Caki2 (cell line): ENCODE measurements around the gene PCDHA7. TPM values are rescaled to one million over a fixed set of nuclear protein-coding genes. Genes with fewer than 3 reads are reported as not detected.
A peak's percentile ranks its signal among the peaks of the same experiment; 100 is the strongest.
"Not testable (repeated sequence)": the region's sequence is repeated elsewhere in the genome, so short reads cannot be mapped to it uniquely, and the experiment has no call there.

Source experiments
- DNase-seq: peaks from one replicate; pipeline ENCODE4 v3.0.0-alpha.2; 2015; ENCODE audit warnings: low read depth
- in situ Hi-C: cut with HindIII; loops from 2 replicates; pipeline ENCODE4 v1.10.0; 2016; ENCODE audit warnings: low sequenced_read_pairs, low pct_unique_long_range_greater_than_20kb, mixed read lengths
- total RNA-seq: library from RNA; depleted of rRNA; stranded (reverse); fragments of >200 nt; shearing (Covaris generic); gene quantifications from 2 replicates; pipeline ENCODE4 v1.2.3, GENCODE V29; 2014; ENCODE audit warnings: low replicate concordance

PCDHA7 gene
- total RNA-seq, 1 experiment from 2014 or later: 0.10 TPM

- in situ Hi-C loops, DNase-seq: not testable (repeated sequence)
These were observed 25.7 kb upstream of the PCDHA7 start for GRCh38 chr5:140808241-140808888.

- no peak for DNase-seq
- in situ Hi-C loops: no loop called here
These were observed 25.2 kb upstream of the PCDHA7 start for GRCh38 chr5:140808889-140809291.

DNA sequence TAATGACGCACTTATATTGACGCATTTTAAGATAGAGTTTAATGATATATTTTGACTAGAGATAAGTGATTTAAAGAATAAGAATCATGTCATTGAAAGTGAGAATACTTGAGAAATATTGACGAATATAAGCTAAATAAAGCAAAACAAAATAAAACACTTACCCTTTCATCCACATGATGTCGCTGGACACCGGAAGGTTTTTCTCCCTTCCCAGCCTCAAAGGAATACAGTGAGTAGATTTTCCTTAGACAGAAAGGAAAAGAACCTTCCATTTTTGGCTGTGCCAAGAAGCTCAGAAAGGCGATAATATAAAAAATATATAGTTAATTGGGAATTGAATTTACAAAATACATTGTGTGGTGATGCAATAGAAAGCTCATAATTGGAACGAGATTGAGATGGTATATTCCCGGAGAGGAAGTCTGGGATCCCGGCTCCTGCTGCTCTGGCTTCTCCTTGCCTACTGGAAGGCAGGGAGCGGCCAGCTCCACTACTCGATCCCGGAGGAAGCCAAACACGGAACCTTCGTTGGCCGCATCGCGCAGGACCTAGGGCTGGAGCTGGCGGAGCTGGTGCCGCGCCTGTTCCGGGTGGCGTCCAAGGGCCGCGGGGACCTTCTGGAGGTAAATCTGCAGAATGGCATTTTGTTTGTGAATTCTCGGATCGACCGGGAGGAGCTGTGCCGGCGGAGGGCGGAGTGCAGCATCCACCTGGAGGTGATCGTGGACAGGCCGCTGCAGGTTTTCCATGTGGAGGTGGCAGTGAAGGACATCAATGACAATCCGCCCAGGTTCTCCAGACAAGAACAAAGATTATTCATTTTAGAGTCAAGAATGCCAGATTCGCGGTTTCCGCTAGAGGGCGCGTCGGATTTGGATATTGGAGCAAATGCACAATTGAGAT is 12.4 kb upstream of the PCDHA7 start, which contains the start of gene PCDHA5:
PCDHA5 (plus strand) TSS at position 239 of the 906 bp plus-strand sequence.
- in situ Hi-C loops: no loop called here
- DNase-seq: peak; percentile 61

DNA sequence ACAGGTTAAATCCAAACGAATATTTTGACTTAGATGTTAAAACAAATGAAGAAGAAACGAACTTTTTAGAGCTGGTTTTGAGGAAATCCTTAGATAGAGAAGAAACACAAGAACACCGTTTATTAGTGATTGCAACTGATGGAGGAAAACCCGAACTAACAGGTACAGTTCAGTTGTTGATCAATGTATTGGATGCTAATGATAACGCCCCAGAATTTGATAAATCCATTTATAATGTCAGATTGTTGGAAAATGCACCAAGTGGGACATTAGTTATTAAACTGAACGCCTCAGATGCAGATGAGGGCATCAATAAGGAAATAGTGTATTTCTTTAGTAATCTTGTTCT is 11.8 kb upstream of the PCDHA7 start:
- in situ Hi-C loops: no loop called here
- DNase-seq: no peak

GRCh38 chr5:140822969-140823368 is 11.1 kb upstream of the PCDHA7 start:
- DNase-seq, in situ Hi-C loops: not testable (repeated sequence)

GRCh38 chr5:140823475-140823874 is 10.6 kb upstream of the PCDHA7 start:
- in situ Hi-C loops: no loop called here
- no peak for DNase-seq

DNA sequence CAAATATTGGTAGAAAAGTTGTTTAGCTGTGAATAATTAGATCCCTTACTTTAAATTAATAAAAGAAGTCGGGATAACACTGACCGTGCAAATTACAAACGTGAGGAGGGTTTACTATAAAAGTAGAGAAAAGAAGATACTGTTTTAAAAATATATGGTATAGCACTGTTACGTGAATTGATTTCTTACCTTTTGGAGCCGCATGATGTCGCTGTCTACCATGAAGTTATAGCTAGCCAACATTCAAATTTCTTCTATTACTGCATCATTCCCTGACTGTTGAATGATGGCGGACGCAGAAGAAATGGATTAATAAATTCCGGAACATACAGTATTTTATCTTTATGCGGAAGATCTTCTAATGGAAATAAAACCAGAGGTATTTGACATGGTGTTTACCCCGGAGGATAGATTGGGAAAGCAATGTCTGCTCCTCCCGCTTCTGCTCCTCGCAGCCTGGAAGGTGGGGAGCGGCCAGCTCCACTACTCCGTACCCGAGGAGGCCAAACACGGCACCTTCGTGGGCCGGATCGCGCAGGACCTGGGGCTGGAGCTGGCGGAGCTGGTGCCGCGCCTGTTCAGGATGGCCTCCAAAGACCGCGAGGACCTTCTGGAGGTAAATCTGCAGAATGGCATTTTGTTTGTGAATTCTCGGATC is 6.2 kb upstream of the PCDHA7 start, which contains the start of gene PCDHA6:
PCDHA6 (plus strand) TSS at position 257 of the 658 bp plus-strand sequence; CDS start at position 389, 132 bp downstream.
- in situ Hi-C loops: no loop called here
- DNase-seq: no peak

DNA sequence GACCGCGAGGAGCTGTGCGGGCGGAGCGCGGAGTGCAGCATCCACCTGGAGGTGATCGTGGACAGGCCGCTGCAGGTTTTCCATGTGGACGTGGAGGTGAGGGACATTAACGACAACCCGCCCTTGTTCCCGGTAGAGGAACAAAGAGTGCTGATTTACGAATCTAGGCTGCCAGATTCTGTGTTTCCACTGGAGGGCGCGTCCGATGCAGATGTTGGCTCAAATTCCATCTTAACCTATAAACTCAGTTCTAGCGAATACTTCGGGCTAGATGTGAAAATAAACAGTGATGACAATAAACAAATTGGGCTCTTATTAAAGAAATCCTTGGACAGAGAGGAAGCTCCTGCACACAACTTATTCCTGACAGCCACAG is 5.7 kb upstream of the PCDHA7 start:
- in situ Hi-C loops: no loop called here
- DNase-seq: no peak

GRCh38 chr5:140829511-140830501 is 4.3 kb upstream of the PCDHA7 start:
- DNase-seq, in situ Hi-C loops: not testable (repeated sequence)

- DNase-seq, in situ Hi-C loops: not testable (repeated sequence)
These were observed 455 bp downstream of the PCDHA7 start for GRCh38 chr5:140834439-140835008.

DNA sequence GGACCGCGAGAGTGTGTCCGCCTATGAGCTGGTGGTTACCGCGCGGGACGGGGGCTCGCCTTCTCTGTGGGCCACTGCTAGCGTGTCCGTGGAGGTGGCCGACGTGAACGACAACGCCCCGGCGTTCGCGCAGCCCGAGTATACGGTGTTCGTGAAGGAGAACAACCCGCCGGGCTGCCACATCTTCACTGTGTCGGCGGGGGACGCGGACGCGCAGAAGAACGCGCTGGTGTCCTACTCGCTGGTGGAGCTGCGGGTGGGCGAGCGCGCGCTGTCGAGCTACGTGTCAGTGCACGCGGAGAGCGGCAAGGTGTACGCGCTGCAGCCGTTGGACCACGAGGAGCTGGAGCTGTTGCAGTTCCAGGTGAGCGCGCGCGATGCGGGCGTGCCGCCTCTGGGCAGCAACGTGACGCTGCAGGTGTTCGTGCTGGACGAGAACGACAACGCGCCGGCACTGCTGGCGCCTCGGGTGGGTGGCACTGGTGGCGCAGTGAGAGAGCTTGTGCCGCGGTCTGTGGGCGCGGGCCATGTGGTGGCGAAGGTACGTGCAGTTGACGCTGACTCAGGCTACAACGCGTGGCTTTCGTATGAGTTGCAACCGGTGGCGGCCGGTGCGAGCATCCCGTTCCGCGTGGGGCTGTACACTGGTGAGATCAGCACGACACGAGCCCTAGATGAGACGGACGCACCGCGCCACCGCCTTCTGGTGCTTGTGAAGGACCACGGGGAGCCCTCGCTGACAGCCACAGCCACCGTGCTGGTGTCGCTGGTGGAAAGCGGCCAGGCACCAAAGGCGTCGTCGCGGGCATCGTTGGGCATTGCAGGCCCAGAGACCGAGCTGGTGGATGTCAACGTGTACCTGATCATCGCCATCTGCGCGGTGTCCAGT is 1.8 kb downstream of the PCDHA7 start:
- in situ Hi-C loops: no loop called here
- DNase-seq: no peak

DNA sequence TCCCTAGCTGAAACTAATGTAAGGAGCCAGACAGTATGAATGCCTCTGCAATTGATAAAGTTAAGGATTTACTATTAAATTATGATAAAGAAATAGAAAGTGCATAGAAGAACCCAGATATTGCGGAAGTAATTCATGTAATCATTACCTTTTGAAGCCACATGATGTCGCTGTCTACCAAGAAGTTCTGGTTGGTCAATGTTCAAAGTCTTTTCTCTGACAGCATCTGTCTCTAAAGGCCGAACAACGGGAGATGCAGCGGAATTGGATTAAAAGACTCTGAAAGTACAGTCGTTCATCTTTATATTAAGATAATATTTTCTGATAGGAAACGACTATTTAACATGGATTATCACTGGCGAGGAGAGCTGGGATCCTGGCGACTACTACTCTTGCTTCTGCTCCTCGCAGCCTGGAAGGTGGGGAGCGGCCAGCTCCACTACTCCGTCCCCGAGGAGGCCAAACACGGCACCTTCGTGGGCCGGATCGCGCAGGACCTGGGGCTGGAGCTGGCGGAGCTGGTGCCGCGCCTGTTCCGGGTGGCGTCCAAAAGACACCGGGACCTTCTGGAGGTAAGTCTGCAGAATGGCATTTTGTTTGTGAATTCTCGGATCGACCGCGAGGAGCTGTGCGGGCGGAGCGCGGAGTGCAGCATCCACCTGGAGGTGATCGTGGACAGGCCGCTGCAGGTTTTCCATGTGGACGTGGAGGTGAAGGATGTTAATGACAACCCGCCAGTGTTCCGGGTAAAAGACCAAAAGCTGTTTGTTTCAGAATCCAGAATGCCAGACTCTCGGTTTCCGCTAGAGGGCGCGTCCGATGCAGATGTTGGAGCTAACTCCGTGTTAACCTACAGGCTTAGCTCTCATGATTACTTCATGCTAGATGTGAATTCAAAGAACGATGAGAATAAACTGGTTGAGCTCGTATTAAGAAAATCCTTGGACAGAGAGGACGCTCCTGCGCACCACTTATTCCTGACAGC is 7.2 kb downstream of the PCDHA7 start, which contains the start of gene PCDHA8:
PCDHA8 (plus strand) TSS at position 210 of the 985 bp plus-strand sequence; CDS start at position 345, 135 bp downstream.
- in situ Hi-C loops: no loop called here
- peak; percentile 10 for DNase-seq

DNA sequence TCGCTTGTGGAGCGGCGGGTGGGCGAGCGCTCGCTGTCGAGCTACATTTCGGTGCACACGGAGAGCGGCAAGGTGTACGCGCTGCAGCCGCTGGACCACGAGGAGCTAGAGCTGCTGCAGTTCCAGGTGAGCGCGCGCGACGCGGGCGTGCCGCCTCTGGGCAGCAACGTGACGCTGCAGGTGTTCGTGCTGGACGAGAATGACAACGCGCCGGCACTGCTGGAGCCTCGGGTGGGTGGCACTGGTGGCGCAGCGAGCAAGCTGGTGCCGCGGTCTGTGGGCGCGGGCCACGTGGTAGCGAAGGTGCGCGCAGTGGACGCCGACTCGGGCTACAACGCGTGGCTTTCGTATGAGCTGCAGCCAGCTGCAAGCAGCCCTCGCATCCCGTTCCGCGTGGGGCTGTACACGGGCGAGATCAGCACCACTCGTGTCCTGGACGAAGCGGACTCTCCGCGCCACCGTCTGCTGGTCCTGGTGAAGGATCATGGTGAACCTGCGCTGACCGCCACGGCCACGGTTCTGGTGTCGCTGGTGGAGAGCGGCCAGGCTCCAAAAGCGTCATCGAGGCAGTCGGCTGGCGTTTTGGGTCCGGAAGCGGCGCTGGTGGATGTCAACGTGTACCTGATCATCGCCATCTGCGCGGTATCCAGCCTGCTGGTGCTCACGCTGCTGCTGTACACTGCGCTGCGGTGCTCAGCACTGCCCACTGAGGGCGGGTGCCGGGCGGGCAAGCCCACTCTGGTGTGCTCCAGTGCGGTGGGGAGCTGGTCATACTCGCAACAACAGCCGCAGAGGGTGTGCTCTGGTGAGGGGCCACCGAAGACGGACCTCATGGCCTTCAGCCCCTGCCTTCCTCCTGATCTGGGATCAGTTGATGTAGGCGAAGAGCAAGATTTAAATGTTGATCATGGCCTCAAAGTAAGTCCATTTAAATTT is 9.0 kb downstream of the PCDHA7 start:
- in situ Hi-C loops: no loop called here
- DNase-seq: no peak
